Endothelial cell (in vitro differentiated cells): ENCODE measurements around the gene KSR1. TPM values are rescaled to one million over a fixed set of nuclear protein-coding genes. Genes with fewer than 3 reads are reported as not detected.

ENCODE experiments used
- DNase-seq: peaks from one replicate; pipeline ENCODE4 v3.0.0; 2021; ENCODE audit warnings: low spot score
- H3K27ac Mint-ChIP-seq: one replicate; pipeline ENCODE4 v1.8.0; 2021; ENCODE audit warnings: mixed read lengths, inconsistent platforms; ENCODE audit not compliant: unreplicated experiment
- H3K27me3 Mint-ChIP-seq: one replicate; pipeline ENCODE4 v1.8.0; 2021; ENCODE audit warnings: mild to moderate bottlenecking, moderate library complexity, mixed read lengths, inconsistent platforms; ENCODE audit not compliant: unreplicated experiment
- H3K36me3 Mint-ChIP-seq: one replicate; pipeline ENCODE4 v1.8.0; 2021; ENCODE audit warnings: mild to moderate bottlenecking, low read depth, mixed read lengths, inconsistent platforms; ENCODE audit not compliant: unreplicated experiment
- H3K4me1 Mint-ChIP-seq: one replicate; pipeline ENCODE4 v1.8.0; 2021; ENCODE audit warnings: mild to moderate bottlenecking, mixed read lengths, inconsistent platforms; ENCODE audit not compliant: unreplicated experiment
- H3K4me3 Mint-ChIP-seq: one replicate; pipeline ENCODE4 v1.8.0; 2021; ENCODE audit warnings: mild to moderate bottlenecking, mixed read lengths, inconsistent platforms; ENCODE audit not compliant: unreplicated experiment
- H3K9me3 Mint-ChIP-seq: one replicate; pipeline ENCODE4 v1.8.0; 2021; ENCODE audit warnings: mixed read lengths, inconsistent platforms; ENCODE audit not compliant: unreplicated experiment
- CTCF ChIP-seq: fragments of 200-600 bp; sonication (generic); IDR thresholded peaks from one replicate; pipeline ENCODE4 v1.5.0; 2021; ENCODE audit warnings: antibody characterized with exemption; ENCODE audit not compliant: unreplicated experiment
- total RNA-seq: library from RNA; stranded (reverse); fragmentation: NEBNext Ultra II Directional; extraction: Animal tissue kit (Norgen Biotek cat#: 25700); gene quantifications from one replicate; pipeline ENCODE4 v1.2.1, GENCODE V29; 2021; ENCODE audit not compliant: unreplicated experiment

KSR1 gene
- total RNA-seq, 1 donor from 2014 or later = 65.2 TPM

- no peaks in the 10 kb centered on the region for H3K9me3 Mint-ChIP-seq
- H3K27ac Mint-ChIP-seq = no peak overlapping the region
- no peak for TF ChIP-seq CTCF
- DNase-seq = no peak
- H3K4me1 Mint-ChIP-seq = no peaks in the 10 kb centered on the region
- H3K36me3 Mint-ChIP-seq = no peaks in the 10 kb centered on the region
- H3K4me3 Mint-ChIP-seq = no peak overlapping the region
- H3K27me3 Mint-ChIP-seq = peaks cover 4% of the 10 kb centered on the region
Observed at GRCh38 chr17:27413792-27414191, 42.5 kb upstream of the KSR1 start.

- Mint-ChIP-seq H3K4me1 (no peaks in the 10 kb centered on the region), H3K27ac (no peak overlapping the region), H3K9me3 (no peaks in the 10 kb centered on the region), H3K36me3 (no peaks in the 10 kb centered on the region), H3K27me3 (peaks cover 4% of the 10 kb centered on the region), H3K4me3 (no peak overlapping the region)
- TF ChIP-seq CTCF = no peak
- DNase-seq = no peak
Observed at GRCh38 chr17:27414271-27414670, 42.0 kb upstream of the KSR1 start.

GRCh38 chr17:27414694-27415093, 41.6 kb upstream of the KSR1 start:
- Mint-ChIP-seq H3K27me3 (peaks cover 4% of the 10 kb centered on the region), H3K36me3 (no peaks in the 10 kb centered on the region), H3K4me1 (no peaks in the 10 kb centered on the region), H3K27ac (no peak overlapping the region), H3K4me3 (no peak overlapping the region), H3K9me3 (no peaks in the 10 kb centered on the region)
- TF ChIP-seq CTCF = no peak
- no peak for DNase-seq

- no peak for DNase-seq
- peaks cover 3% of the 10 kb centered on the region for H3K27me3 Mint-ChIP-seq
- H3K4me3 Mint-ChIP-seq = no peak overlapping the region
- no peak for TF ChIP-seq CTCF
- H3K9me3 Mint-ChIP-seq = no peaks in the 10 kb centered on the region
- H3K27ac Mint-ChIP-seq = no peak overlapping the region
- H3K36me3 Mint-ChIP-seq = no peaks in the 10 kb centered on the region
- H3K4me1 Mint-ChIP-seq = no peaks in the 10 kb centered on the region
Observed at GRCh38 chr17:27415120-27415795, 41.0 kb upstream of the KSR1 start.

- H3K36me3 Mint-ChIP-seq = no peaks in the 10 kb centered on the region
- peaks cover 3% of the 10 kb centered on the region for H3K27me3 Mint-ChIP-seq
- H3K9me3 Mint-ChIP-seq = no peaks in the 10 kb centered on the region
- TF ChIP-seq CTCF = no peak
- no peak overlapping the region for H3K4me3 Mint-ChIP-seq
- DNase-seq = no peak
- no peaks in the 10 kb centered on the region for H3K4me1 Mint-ChIP-seq
- H3K27ac Mint-ChIP-seq = no peak overlapping the region
Observed at GRCh38 chr17:27417596-27418365, 38.5 kb upstream of the KSR1 start.
